CD4-positive, alpha-beta T cell treated with Interleukin-17A for 4 hours (primary cell): ENCODE measurements around the gene PI4KA.
A peak's percentile ranks its signal among the peaks of the same experiment; 100 is the strongest.
"Not testable (repeated sequence)": the region's sequence is repeated elsewhere in the genome, so short reads cannot be mapped to it uniquely, and the experiment has no call there.

Experiments used
- DNase-seq: peaks from one replicate; pipeline ENCODE4 v3.0.0-alpha.2; 2020; ENCODE audit warnings: mixed read lengths

PI4KA gene

DNA sequence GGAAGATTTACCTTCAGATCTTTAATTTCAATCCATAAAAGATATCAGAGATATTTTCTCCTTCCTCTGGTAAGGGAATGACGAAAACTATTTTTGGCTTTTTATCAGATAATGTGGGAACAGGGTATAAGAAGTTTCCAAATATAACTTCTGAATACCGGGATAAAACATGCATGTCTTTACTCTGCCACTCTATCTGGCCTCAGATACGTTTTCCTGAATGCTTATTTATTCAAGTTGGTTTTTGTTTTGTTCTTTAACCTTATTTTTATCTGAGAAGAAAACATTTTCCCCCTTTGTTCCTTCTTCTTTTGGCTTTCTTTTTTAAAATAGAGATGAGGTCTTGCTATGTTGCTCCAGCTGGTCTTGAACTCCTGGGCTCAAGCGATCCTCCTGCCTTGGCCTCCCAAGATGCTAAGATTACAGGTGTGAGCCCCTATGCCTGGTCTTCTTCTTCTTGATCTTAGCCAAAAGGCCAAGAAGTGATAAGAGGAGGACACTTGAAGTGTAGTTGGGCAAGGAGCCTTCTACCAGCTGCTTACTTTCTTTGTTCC lies 83.2 kb downstream of the PI4KA start:
- DNase-seq = no peak

- no peak for DNase-seq
These were observed 83.7 kb downstream of the PI4KA start for GRCh38 chr22:20774882-20775281.

DNA sequence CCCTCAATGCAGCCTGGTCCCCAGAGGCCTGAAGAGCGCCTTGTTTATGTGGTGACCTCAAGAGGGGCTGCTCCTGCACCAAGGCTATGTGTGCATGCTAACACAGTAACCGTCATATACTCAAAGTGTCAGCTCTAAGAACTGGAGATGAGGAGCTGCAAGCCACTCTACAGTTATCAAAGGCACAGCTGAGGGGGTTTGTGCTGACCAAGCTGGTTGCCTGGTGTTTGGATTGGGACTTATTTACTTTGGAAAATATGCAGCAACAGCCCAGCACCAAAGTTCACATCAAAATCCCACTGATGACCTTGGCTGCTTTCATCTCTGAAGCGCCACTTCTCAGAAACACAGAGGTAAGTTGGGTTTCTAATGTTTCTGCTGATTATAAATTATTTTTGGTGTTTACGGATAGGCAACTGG lies 84.8 kb downstream of the PI4KA start, which contains the start of gene SERPIND1:
TSS of gene SERPIND1 (plus strand) at position 321 of the 420 bp plus-strand sequence. CDS start 5,200 bp downstream, outside the sequence.
- DNase-seq = no peak

- no peak for DNase-seq
These were observed 86.5 kb downstream of the PI4KA start for GRCh38 chr22:20771918-20772625.

DNA sequence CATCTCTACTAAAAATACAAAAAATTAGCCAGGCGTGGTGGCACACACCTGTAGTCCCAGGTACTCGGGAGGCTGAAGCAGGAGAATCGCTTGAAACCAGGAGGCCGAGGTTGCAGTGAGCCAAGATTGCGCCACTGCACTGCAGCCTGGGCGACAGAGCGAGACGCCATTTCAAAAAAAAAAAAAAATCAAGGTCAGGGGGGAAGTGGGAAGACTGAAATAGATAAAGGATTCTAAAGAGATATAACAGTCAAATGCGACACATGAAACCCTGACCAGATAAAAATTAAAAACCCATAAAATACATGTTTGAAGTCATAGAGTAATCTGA lies 89.2 kb downstream of the PI4KA start:
- not testable (repeated sequence) for DNase-seq

DNA sequence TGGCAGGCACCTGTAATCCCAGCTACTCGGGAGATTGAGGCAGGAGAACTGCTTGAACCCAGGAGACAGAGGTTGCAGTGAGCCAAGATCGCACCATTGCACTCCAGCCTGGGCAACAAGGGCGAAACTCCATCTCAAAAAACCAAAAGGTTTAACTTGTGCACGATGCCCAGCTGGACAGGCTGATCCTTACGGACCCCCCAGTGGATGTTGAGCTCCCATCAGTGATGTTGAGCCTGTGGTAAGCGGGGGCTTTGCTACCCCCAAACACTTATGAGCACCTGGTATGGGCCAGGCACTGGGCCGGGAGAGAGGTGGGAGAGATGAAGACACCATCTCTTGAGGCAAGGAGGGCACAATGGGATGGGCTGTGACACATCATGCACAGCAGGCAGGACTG lies 92.1 kb downstream of the PI4KA start:
- DNase-seq = no peak

GRCh38 chr22:20765938-20766337 lies 92.7 kb downstream of the PI4KA start:
- DNase-seq = no peak

DNA sequence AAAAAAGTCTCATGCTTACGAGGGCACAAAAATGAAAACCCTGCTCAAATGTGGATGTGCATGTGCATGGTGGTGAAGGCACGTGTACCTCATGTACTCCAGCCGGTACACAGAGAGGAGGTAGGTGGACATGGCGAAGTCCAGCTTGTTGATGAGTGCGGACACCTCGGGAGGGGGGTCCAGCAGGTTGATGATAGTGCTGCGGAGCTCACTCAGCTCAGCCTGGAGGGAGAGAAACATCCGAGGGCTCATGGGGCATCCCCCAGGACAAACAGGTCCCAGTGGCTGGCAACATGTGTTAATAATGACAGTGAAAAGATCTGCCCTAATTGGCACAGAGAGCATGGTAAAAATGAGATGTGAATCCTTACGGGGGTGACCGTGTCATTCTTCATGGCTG lies 93.9 kb downstream of the PI4KA start:
- no peak for DNase-seq

GRCh38 chr22:20764471-20764720 lies 94.2 kb downstream of the PI4KA start:
- DNase-seq = no peak

DNA sequence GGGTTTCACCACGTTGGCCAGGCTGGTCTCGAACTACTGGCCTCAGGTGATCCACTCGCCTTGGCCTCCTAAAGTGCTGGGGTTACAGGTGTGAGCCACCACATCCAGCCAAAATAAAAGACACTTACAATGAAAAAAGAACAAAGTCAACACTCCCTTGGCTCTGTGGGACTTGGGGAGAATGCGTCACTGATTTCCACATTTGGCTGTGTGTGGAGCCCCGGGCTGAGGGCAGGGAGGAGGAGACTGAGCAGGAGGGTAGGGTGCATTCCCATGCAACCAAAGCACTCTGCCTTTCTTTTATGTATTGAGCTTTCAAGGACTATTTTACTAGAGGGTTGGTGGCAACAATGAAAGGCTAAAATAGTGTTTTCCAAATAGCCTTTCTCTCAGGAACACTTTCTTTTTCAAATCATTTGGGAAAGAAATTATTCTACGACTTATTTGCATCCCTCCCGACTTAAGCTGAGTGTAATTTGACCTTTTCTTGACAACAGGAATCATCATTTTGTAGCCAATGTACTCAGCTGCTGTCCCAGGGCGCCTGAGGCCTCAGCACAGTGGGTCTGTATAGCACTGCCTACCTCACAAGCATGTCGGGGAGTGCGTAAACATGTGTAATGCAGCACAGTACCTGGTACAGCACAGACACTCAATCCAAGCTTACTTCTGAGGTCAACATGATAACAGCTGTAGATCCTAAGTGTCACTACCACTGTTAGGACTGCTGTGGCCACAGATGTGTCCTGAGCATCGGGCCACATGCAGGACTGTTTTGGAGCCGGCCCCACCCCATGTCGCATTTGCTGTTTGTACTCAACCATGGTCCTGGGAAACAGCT lies 94.8 kb downstream of the PI4KA start:
- DNase-seq = no peak

- no peak for DNase-seq
These were observed 96.3 kb downstream of the PI4KA start for GRCh38 chr22:20762233-20762796.

DNA sequence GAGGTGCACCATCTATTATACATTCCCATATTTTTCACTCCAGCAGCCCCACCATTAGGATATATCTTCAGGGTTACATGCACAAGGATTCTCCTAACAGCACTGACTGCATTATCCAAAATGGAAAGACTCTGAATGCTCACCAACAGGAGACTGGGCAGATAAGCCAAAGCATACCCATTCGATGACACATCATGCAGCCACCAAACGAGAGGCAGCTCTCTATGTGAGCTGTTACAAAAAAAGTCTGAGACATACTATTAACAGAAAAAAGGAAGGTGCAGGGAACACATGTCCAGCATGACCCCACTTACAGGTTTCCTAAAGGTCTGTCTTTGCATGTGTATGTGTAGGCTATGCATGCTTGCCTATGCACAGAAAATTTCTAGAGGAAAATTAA lies 97.1 kb downstream of the PI4KA start:
- no peak for DNase-seq

- no peak for DNase-seq
These were observed 98.5 kb downstream of the PI4KA start for GRCh38 chr22:20760084-20760483.

DNA sequence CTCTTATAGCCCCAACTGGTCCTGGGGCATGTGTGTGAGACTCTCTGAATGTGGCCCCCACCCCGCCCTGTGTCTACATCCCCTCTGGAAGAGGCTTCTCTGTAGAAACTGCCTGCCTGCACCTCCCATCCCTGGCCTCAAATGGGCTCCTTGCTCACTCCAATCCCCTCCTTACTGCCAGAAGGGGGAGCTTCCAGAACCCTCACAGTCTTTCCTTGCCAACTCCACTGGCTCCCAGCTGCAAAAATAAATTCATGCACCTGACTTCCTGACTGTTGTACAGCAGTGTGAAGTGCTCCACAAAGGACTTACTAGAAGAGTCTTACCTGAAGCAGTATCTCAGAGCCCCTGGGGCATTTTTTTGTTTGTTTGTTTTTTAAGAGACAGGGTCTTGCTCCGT lies 99.9 kb downstream of the PI4KA start:
- no peak for DNase-seq

- DNase-seq = no peak
These were observed 101.8 kb downstream of the PI4KA start for GRCh38 chr22:20756846-20757245.

- DNase-seq = no peak
These were observed 105.7 kb downstream of the PI4KA start for GRCh38 chr22:20752873-20753272.

DNA sequence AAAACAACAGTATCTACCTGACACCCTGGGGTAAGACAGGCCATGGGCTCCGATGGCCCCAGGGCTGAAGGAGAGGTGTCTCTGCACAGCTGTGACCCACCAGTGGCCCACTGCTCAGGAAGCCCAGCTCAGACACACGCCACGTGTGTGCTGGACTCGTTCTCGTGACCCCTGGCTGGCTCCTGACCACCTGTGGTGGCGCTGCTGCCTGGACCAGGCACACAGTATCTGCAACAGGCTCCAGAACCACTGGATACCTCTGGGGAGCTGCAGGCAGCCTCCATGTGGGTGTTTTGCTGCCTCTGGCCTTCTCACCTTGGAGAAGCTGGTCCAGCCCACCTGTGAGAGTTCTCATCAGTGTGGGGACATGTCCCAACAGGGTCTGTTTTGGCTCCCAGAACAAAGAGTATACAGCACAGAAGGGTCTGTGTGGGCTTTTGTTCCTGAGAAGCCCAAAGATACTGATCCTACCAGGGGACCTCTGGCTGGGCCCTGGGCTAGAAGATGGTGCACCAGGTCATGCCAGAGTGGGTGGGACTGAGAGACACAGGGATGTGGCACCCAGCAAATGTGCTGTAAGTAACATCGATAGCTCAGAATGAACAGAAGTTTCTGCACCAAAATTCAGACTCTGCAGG lies 106.4 kb downstream of the PI4KA start:
- no peak for DNase-seq

- no peak for DNase-seq
These were observed 107.3 kb downstream of the PI4KA start for GRCh38 chr22:20751185-20751851.

DNA sequence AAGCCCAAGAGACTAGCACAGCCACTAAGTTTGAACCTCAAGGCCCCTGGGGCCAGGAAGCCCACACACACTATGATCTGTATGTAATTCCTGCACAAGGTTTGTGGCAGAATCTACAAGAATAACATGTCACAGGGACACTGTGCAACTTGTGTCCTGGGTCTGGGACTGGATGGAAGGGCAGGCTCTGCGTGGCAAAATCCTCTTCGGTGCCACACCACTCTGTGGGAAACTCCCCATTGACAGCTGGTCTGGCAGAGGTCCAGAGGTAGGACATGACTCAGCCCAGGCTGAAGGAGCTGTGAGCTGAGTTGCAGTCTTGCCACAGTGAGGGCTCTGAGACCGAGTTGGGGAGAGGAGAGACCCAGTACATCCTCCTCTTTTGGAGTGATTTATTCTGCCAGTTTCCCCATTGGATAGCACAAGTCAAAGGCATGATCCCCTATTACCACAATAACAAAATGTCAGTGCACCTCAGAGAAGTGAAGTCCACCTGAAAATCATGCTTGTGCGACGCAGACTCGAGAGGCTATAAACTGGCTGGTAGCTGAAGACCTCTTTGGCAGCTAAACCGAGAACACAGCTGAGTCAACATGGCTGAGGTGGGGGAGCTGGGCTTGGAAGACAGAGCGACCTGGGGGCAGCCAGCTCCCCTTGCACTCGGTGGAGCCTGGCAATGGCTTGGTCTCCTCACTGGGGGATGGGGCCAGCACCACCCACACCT lies 108.0 kb downstream of the PI4KA start:
- peak; percentile 39 for DNase-seq

GRCh38 chr22:20749453-20749852 lies 109.2 kb downstream of the PI4KA start:
- no peak for DNase-seq

- no peak for DNase-seq
These were observed 109.7 kb downstream of the PI4KA start for GRCh38 chr22:20748731-20749428.

GRCh38 chr22:20748082-20748481 lies 110.5 kb downstream of the PI4KA start:
- DNase-seq = no peak
